GM21529 (cell line): Measurements from ENCODE around the gene SH3BP5.
A peak's percentile ranks its signal among the peaks of the same experiment; 100 is the strongest.
"Not testable (repeated sequence)": the region's sequence is repeated elsewhere in the genome, so short reads cannot be mapped to it uniquely, and the experiment has no call there.

Experiments used
- ATAC-seq: cut with Tn5 transposase; IDR thresholded peaks from one replicate; pipeline ENCODE4 v1.9.1; 2021; ENCODE audit not compliant: unreplicated experiment

The SH3BP5 gene

GRCh38 chr3:15332405-15333098 is at the start of gene SH3BP5:
Gene SH3BP5, minus strand, starts transcription at chr3:15332586. Its CDS starts 178 bp downstream, at chr3:15332408.
- peak; percentile 70 for ATAC-seq

GRCh38 chr3:15380980-15381890 is 48.8 kb upstream of the SH3BP5 start:
- ATAC-seq = no peak

- ATAC-seq = peak; percentile 92
These were observed 45.8 kb upstream of the SH3BP5 start for GRCh38 chr3:15377961-15378791.

GRCh38 chr3:15375461-15376000 is 43.1 kb upstream of the SH3BP5 start:
- no peak for ATAC-seq

GRCh38 chr3:15372918-15373317 is 40.5 kb upstream of the SH3BP5 start:
- no peak for ATAC-seq

- ATAC-seq = no peak
These were observed 36.3 kb upstream of the SH3BP5 start for GRCh38 chr3:15368561-15369135.

- no peak for ATAC-seq
These were observed 34.7 kb upstream of the SH3BP5 start for GRCh38 chr3:15367059-15367458.

- ATAC-seq = not testable (repeated sequence)
These were observed 31.7 kb upstream of the SH3BP5 start for GRCh38 chr3:15364078-15364477.

GRCh38 chr3:15361494-15362214 is 29.3 kb upstream of the SH3BP5 start:
- ATAC-seq = peak; percentile 75

GRCh38 chr3:15360788-15361493 is 28.6 kb upstream of the SH3BP5 start:
- ATAC-seq = no peak

- no peak for ATAC-seq
These were observed 27.5 kb upstream of the SH3BP5 start for GRCh38 chr3:15359677-15360397.

- not testable (repeated sequence) for ATAC-seq
These were observed 24.3 kb upstream of the SH3BP5 start for GRCh38 chr3:15356651-15357061.

- no peak for ATAC-seq
These were observed 23.8 kb upstream of the SH3BP5 start for GRCh38 chr3:15356176-15356575.

- ATAC-seq = no peak
These were observed 22.7 kb upstream of the SH3BP5 start for GRCh38 chr3:15355086-15355485.

GRCh38 chr3:15354485-15354884 is 22.1 kb upstream of the SH3BP5 start:
- no peak for ATAC-seq

- ATAC-seq = no peak
These were observed 17.8 kb upstream of the SH3BP5 start for GRCh38 chr3:15350141-15350540.

GRCh38 chr3:15349438-15349837 is 17.1 kb upstream of the SH3BP5 start:
- ATAC-seq = not testable (repeated sequence)

GRCh38 chr3:15348246-15348645 is 15.9 kb upstream of the SH3BP5 start:
- no peak for ATAC-seq

GRCh38 chr3:15347737-15348110 is 15.3 kb upstream of the SH3BP5 start:
- no peak for ATAC-seq
